HG03571 (cell line): ENCODE results near the gene FGGY.
A peak's percentile ranks its signal among the peaks of the same experiment; 100 is the strongest.
"Not testable (repeated sequence)": the region's sequence is repeated elsewhere in the genome, so short reads cannot be mapped to it uniquely, and the experiment has no call there.

Source experiments
- ATAC-seq: cut with Tn5 transposase; IDR thresholded peaks from one replicate; pipeline ENCODE4 v1.9.1; 2021; ENCODE audit not compliant: unreplicated experiment

The FGGY gene

DNA sequence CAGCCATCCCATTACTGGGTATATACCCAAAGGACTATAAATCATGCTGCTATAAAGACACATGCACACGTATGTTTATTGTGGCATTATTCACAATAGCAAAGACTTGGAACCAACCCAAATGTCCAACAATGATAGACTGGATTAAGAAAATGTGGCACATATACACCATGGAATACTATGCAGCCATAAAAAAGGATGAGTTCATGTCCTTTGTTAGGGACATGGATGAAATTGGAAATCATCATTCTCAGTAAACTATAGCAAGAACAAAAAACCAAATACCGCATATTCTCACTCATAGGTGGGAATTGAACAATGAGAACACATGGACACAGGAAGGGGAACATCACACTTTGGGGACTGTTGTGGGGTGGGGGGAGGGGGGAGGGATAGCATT lies 241.6 kb downstream of the FGGY start:
- ATAC-seq = not testable (repeated sequence)

GRCh38 chr1:59539961-59540681 lies 243.2 kb downstream of the FGGY start:
- ATAC-seq = no peak

- no peak for ATAC-seq
Measured at GRCh38 chr1:59541161-59541560, 244.3 kb downstream of the FGGY start.

DNA sequence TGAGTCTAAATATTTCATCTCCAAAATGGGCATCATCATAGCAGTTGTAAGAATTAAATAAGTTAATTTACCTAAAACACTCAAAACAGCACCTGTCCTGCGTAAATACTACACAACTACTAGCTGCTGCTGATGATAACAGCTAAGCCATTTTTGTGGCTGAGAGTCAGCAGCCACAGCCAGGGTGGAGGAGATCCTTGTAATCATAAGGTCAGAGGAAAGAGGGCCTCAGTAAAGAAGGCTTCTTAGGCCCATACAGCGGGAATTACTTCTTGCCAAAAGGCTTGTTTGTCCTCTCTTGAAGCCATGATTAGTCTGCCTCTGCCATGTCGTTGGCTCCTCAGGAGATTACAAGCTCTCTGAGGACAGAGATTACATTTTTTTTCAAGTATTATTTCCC lies 245.0 kb downstream of the FGGY start:
- no peak for ATAC-seq

DNA sequence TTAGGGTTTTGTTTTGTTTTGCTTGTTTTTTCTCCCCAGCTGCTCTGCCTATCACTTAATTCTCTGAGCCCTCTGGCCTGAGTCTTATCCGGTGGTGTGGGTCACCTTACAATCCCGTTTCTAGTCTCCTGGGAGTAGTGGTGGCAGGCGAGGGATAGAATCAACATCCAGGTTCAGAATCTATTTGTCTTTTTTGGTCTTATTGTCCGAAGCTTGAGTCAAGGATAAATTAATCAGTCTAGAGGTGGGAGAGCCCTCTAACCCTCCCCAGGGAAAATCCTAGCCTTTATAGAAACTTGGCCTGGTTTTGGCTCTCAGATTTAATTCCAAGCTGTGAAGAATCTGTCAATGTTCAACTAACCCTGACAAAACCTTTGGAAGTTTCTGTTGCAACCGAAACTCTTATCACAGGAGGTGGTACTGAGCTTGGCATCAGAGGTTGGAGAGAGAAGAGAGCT lies 246.3 kb downstream of the FGGY start:
- ATAC-seq = no peak

- no peak for ATAC-seq
Measured at GRCh38 chr1:59544615-59545293, 247.9 kb downstream of the FGGY start.

DNA sequence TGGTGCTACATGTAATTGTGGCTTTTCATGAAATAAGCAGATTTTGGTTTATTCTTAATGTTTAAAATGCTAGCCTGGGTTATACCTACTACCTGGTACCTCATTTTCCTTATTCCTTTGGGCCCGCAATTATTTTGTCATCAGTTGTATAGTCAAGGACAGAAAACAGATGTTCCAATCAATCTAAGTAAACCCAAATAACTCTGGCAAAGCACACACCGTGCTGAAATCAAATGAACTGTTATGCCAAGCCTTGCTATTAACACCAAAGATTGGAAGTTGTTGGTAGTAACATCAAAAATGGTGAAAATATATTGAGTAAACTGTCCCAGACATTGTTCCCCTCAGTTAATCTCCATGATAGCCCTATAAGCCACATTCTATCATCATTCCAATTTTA lies 248.9 kb downstream of the FGGY start:
- no peak for ATAC-seq

DNA sequence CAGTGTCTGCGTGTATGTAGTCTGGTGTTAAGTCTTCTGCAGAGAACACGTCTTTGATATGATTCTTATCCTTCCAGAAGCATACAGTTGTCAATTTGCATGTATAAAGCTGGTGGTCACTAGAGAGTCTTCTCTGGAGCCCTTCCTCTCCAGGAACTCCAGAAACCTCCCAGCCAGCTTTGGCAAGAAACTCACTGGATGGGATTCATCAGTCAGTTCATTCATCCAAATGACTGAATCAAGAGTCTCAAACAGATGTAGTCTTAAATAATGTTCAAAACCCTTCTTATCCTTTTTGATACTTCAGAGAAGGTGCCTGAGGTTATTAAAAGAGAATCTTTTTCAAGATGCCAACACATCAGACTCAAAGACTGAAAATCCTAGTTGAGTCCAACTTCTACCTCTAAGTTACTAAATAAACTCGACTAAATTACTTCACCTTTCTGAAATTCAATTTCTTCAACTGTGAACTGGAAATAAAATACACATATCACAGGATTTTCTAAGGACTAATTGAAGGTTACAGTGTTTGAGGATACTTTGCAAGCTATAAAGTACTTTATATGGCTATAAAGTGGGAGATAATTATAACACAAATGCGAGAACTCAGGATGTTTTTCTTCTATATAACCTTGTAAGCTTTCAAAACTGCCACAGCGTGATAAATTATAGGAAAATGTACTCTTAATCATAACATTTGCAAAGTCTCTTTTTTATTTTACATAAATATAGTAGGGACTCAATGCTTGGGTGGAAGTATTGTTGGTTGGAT lies 252.4 kb downstream of the FGGY start:
- no peak for ATAC-seq

DNA sequence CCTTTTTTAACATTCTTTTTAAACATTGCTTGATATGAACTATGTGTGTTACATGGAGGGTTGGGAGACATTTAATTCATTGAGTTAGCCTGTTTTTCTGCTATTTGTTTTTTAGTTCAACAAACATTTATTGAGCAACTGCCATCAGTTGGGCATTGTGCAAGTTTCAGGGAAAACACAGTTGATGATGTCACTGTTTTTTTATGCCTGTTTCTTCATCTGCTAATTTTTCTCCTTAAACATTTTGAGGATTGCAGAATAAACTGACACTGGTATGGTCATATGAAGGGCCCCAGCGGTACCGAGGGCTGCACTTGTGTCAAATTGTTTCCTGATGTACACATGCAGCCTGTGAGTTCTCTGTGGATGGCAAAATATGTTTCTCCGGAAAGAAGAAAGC lies 253.0 kb downstream of the FGGY start:
- ATAC-seq = no peak

- no peak for ATAC-seq
Measured at GRCh38 chr1:59552007-59552406, 255.1 kb downstream of the FGGY start.

DNA sequence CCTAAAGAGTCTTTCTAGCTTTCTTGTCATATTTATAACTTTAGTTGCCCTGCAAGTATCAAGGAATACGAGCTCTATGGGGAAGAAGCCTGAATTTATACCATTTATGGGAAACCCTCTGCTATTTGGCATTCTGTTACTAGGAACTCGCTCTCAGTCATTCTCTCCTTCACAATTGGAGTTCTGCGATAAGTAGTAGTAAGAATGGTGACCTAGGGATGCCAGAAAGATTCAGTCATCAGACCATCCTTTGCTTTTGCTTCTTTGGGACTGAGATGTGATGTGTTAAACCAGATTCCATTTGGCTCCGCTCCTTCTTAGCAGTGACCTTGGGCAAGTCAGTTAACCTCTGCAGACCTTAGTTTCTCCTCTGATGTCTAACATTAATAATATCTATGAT lies 256.5 kb downstream of the FGGY start:
- no peak for ATAC-seq

DNA sequence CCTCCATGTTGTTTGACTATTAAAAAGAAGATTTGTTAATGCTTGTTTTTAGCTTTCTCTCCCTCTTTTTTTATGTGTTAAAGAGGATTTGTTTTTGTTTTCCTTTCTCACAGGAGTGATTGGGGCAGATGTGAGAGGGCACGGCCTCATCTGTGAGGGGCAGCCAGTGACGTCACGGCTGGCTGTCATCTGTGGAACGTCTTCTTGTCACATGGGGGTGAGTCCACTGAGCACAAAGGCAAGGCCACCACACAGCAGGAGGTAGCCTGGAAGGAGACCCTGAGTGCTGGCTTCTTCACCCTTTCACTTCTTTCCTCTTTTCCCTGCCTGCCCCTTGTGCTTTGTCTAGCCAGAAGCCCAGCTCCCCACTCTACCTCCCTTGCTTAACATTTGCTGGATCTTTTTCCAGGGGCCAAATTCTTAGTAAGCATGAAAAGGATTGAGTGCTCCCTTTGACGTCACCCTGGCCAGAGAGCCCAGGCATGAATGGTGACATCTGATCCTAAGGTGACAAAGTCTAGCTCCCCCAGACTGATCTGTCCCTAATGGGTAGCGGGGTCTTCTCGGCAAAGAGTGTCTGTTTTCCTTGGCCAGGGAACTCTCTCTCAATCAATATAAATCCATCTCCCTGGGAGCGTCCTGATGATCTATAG lies 257.2 kb downstream of the FGGY start:
- no peak for ATAC-seq

DNA sequence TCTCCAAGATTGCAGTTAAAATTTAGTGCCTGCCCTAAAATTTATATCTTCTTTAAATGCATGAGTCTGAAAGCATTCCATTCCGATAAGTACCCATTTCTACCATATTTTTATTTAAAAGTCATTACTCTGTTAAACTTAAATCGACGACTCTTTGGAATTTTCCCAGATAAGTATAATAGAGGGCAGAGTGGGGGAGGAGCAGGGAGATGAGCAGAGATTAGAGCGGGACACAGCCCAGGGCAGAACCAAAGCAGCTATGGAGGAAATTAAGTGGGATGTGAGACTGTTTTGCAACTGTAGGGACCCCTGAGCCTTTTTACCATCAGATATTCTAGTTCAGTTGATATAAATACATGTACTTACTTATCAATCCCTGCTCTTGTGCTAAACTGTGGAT lies 257.9 kb downstream of the FGGY start:
- ATAC-seq = no peak

DNA sequence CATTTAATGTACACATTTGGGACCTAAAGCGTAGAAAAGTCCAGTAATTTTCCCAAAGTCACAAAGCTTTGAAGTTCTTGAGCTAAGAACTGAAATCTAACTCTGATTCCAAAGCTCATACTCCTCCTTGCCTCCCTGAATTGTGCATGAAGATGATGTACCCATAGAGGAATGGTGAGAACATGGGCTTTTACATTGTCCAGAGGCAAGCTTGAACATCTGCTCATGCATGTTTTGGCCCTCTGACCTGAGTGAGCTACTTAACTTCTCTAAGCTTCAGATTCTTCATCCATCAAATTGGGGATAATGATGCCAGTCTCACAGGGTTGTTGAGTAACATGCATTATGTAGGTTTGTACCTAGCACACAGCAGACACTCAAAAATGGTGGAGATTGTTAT lies 259.5 kb downstream of the FGGY start:
- ATAC-seq = no peak

DNA sequence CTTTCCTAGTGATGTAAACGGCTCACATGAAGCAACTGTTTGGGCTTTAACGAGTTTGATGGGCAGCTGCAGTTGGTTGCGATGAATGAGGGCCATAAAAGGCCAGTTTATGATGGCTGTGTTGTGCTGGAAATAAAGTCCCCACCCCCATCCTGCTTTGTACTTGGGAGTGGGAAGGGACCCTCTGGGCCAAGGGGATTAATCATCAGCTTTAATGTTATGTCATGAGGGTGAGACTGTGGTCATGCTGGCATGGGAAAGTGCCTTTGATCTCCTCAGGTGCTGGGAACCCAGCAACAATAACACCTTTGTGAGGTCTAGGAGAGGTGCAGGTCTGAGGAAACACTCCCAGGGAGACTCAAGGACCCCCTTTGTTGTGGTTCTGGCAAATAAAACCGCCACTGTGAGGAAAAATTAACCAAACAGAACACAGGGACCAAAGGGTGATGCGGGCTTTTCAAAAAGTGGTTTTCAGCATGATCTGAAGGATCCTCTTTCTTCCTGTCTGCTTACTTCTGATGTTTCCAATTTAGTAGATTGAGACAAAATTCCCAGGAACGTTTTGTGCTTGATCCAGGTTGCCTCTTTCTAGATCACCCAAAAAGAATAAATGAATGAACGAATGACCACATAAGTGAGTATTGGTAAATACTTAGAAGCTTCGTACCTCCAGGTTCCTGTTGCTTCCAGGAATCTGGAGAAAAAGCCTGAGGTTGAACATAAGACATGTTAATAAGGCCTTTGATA lies 260.1 kb downstream of the FGGY start:
- ATAC-seq = no peak

GRCh38 chr1:59557549-59557885 lies 260.6 kb downstream of the FGGY start:
- ATAC-seq = no peak

DNA sequence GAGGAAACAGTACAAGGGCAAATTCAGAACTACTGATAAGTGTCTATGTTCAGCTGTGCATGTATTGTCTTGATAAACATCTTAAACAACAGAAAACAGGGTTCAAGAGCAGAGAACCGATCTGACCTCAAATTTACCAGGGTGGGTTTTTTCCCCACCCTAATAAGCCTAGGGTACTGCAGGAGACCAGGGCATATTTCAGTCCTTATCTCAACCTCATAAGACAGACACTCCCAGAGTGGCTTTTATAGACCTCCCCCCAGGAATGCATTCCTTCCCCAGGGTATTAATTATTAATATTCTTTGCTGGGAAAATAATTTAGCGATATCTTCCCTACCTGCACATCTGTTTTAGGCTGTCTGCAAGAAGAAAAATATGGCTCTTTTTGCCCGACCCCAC lies 261.7 kb downstream of the FGGY start:
- not testable (repeated sequence) for ATAC-seq

DNA sequence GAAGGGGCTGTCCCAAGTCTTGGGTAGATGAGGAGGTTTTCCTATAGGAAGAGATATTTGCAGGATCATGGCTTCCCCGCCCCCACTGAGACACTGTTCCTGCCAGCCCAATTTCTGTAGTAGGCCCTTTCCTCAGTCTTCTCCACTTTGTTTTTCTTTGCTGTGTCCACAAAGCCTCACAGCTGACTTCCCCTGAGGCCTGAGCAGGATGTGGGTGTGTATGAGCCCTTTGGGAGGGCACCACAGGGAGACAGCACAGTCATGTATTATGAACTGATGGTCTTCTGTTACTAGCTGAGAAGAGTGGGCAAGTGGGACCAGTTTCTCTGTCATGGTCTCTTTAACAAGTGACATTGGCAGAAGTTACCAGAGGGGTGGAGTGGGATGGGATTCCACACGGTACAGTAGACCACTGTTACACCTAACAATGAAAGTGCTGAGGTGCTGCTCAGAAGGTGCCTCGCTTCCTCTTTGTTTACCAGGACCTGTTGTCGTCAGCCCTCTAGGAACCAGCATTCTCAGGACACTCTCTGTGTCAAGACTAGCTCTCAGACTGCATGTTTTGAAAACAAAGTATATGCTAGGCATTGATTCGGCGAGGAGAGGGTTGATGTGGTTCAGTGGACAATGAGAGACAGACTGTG lies 264.0 kb downstream of the FGGY start:
- ATAC-seq = peak; percentile 53

DNA sequence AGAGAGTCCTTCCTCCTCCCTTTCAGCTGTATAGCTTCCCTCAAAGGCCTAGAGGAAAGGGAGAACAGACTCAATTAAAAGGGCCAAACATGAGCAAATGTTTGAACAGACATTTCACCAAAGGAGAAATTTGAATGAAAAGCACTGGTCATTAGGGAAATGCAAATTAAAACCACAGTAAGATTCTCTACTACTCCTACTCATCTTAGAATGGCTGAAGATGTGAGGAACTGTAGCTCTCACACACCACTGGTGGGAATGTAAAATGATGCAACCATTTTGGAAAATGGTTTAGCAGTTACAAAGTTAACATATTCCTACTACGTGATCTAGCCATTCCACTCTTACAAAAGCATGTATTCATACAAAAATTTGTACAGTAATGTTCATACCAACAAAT lies 264.9 kb downstream of the FGGY start:
- ATAC-seq = no peak

- no peak for ATAC-seq
Measured at GRCh38 chr1:59564192-59564891, 267.4 kb downstream of the FGGY start.
